NCI-H2107 treated with DMSO at 0.1 percent for 48 hours (cell line): ENCODE results near the gene WWOX.

ENCODE experiments used
- DNase-seq: peaks from one replicate; lab custom pipeline; 2025; ENCODE audit not compliant: unreplicated experiment; lab: John Stamatoyannopoulos, UW

The WWOX gene

DNA sequence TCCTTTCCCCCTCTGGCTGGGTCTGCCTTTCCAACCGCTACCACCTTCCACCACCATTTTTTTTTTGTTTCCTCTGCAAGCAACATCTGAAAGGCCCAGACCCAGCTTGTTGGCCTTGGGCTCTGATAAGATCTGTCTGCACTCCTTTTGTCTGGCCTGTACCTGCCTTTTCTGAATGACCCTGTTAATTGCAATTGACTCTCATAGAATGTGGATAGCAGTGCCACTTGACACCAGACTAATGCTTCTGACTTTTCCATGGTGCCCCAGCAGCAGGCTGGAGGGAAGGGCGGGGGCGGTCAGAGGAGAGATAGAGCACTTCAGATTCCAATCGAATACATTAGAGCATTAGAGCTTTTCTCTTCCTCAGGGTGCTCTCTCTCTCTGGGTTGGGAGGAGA, 538.9 kb downstream of the WWOX start:
- no peak for DNase-seq

DNA sequence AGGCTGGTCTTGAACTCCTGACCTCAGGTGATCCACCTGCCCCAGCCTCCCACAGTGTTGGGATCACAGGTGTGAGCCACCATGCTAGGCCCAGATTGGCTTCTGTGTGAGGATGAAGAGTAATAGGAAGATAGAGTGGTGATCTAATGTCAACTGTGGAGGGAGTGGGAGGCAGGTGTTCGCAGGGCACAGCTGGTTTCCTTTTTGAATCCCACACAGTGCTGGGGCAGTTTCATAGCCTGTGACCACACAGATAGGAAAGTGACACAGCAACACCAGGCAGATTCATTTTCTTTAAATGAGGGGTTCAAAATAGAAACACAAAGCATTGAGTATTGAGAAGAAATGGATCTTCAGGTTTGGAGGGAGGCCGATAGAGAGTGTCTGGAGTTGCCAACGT, 540.3 kb downstream of the WWOX start:
- no peak for DNase-seq

DNA sequence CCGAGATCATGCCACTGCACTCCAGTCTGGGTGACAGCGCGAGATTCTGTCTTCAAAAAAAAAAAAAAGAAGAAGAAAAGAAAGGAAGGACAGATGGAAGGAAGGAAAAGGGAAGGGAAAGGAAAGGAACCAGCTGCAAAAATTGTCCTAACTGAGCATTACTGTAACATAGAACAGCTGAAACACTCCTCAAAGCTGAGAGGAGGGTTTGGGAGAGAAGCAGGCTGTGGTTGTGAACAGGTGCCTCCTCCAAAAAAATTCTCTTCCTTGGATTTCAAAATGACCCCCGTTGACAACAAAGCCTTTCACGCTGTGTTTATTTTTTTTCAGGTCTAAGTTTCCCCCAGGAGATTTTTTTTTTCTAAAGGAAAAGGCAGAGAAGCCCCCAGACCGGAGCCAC, 541.4 kb downstream of the WWOX start:
- DNase-seq, result no peak

DNA sequence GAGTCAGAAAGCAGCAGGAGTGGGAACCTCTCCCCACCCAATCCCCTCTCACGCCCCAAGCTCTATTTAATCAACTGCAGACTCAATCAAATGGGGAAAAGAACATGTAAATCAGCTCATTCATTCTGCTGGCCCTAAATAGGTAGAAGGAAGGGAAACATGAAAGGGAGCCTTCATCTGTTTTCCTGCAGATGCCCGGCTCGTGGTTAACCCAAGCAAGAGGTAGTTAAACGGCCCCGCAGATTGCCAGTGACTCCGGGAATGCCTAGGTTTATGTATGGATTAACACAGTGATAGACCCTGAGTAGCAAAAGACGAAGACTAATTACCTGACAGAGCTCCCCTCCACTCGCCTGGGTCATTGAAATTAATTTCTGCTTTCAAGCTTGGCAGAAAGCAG, 542.0 kb downstream of the WWOX start:
- no peak for DNase-seq

DNA sequence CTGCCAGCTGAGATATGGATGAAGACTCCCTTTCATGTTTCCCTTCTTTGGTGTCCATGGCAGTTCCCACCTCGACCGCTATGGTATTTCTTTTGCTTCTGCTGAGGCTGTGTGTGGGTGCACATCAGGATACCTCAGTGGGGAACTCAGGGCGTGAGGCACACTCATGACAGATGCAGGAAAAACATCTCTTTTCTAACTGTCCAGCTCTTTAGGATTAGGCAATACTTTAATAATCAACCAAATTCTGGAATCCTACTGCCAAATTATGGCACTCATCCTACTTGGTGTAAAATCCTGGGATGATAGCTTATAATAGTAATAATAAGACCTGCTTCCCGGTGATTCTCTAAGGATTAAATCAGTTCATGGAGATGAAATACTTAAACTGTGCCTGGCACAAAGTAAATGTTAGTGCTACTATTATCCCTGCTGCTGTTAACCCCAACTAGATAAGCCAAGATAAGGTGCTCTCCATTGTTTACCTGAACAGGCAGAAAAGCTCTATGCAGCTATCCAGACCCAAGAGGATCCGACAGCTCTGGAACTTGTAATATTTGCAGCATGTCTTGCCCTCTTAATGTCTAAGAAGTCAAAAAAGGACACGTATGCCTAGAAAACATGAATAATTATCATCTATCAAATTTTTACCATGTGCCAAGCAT, 543.3 kb downstream of the WWOX start:
- DNase-seq, result no peak

DNA sequence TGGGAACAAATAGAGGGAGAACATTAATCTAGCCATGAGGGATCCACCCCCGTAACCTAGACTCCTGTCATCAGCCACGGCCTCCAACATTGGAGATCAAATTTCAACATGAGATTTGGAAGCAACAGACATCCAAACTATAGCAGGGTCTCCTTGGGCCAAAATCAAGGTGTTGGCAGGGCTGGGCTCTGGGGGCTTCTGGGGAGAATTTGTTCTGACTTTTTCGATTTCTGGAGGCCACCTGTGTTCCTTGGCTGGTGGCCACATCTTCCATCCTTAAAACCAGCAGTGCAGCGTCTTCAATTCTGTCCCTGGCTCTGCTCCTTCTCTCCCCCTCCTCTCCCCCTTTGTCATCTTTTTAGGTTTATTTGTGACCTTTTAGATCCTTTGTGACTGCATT, 546.2 kb downstream of the WWOX start:
- DNase-seq, result no peak

DNA sequence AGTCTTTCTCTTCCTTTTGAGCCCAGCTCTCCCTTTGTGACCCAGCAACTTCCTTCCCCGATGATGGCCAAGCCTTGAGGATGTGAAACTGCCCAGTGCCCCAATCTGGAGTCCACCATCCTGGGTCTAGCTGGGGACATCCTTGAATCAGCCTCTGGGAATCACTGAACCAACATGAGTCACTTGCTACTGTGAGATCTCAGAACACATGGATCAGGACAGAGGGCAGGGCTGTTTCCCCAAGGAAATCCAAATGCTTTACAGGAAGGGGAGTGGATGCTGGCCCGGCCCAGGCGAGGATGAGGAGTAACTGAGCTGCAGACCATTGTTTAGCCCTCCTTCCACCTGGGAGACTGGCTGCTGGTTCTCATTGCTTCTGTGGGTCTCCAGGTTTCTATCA, 547.6 kb downstream of the WWOX start:
- no peak for DNase-seq

DNA sequence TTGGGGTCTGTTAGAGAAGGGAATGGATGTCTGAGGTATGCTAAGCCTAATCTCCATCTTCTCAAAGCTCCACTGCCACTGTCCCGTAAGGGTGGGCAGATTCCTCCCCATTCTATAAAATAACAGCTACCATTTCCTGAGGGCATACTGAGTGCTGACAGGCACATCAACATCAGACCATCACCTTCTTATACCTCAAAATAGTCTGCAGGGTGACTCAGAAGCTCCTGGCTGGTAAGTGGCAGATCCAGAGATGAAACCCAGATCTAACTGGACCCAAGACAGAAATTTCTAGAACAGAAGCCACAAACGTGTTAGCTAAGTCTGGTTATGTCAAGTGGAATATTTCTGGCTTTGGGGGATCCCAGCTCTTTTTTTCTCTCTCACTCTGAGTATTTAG, 548.0 kb downstream of the WWOX start:
- no peak for DNase-seq

DNA sequence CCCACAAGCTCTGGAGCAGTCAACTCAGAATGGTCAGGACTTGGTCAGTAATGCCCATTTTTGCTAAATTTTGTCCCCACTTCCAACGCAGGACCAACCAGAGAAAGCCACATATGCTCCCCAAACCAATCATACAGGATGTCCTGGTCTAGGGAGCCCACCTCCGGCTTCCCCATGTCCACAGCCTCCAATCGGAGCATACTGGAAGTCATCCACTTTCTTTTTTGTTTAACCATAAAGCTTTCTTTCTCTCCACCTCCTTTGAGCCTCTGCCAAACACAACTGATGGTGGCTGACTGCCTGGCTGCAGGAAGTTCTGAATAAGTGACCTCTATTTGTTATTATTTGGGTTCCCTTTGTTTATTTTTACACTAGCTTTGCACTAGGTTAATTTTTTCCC, 549.1 kb downstream of the WWOX start:
- no peak for DNase-seq

DNA sequence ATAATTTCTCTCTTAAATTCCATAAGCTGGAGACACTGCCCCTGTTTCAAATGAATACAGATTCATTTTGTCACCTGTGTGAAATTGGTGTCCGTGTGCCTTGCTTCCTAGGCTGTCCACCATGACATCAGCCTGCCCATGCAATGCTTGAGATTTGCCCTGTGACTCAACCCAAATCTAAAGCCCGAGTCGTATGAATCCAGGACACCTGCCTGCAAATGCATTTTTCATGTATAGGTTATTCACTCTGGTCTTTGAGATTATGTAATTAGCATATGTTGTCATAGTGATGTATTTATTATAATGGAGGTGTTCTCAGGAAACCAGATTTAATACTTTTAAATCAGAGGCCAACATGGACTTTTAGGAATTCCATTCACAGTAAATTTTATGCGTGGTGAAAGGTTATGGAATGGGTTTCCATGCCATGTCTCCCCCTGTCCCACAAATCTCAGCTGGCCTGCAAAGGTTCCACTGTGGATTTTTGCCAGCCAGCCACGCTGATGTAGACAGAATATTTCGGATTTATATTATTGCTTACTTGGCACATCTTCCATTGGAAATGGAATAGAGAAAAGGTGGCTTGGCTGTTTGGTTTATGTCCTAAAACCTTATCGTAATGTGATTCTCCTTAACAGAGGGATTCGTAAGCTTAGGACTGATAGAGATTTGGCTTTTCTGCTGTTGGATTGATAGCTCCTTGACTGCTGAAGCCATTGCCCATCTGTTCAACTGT, 551.1 kb downstream of the WWOX start:
- no peak for DNase-seq

DNA sequence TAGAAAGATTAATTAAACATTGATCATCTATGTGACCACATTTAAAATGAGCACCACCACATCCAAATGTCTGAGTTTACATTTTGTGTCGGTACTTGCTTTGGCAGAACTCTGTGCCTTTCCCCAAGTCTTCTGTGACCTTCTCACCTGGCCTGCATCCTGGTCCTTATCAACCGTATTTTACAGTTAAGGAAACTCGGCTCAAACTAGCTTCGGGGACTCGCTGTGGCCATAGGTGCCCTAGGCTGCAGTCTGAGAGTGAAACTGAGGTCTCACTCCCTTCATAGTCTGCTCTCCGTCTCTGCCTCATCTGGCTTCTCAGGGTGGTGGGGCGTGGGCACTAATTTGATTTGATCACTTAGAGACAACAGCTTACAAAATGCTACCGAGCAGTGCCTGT, 555.5 kb downstream of the WWOX start:
- DNase-seq, result no peak

DNA sequence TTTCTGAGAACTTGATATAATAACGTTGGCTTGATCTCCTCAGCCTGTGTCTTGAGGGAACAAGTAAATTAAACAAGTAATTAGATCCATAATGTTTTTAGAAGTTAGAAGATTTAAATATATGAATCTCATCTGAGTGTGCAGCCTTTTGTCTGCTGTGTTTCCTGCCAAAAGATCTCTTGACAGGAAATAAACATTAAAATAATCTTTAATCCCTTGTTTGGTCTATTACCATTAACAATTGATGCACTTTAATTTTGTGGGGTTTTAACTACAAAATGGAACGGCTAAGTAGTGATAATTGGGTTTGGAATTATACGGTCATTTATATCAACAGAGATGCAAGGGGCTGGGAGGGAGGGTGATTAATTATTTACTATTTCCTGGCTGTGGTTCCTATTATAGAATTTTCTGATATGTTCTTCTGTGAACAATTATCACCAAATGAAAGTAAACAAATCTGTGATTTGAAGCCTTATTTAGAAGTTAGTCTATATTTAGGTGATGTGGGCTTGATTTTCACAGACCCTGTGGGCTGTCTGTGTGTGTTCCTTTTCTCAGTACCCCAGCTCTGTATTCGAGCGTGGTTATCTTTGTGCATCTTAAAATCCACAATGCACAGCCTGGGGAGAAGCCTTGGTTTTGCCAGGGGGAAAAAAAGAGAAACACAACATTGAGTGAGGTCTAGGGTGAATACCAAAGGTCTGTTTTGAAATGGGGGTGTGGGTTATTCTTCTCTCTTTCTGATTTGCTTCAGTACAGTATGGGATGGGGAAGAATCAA, 556.1 kb downstream of the WWOX start:
- no peak for DNase-seq

DNA sequence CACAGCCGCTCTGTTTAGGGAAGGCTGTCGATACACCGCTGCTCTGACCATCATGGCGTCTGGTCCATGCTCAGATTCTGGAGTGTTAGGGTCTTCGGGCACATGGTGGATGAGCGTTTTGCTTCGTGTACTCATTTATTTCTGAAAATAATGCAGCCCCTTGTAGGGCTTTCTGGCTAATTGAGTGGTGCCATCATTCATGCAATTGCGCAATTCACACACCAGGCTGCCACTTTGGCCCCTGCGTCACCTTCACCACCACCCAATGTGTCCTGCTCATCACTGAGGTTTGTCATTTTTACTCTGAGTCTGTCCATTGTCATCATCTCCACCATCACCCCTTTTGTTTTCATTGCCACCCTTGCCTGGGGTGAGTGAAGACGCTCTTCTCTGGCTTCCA, 557.4 kb downstream of the WWOX start:
- no peak for DNase-seq

DNA sequence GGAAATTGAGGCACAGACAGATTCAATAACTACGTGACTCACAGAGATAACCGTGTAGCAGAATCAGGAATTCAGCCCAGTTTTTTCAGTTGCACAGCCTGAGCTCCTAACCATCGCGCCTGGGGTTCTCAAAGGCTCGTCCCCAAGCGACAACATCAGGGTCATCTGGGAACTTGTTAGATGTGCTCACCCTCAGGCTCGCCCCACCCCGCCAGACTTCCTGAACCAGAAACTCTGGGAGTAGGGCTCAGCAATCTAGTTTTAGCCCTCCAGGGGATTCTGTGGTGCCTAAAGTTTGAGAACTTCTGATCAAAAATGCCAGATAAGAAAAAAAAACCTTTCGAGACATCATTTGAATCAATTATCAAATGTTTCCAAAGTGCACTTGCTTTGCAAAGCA, 559.8 kb downstream of the WWOX start:
- no peak for DNase-seq

DNA sequence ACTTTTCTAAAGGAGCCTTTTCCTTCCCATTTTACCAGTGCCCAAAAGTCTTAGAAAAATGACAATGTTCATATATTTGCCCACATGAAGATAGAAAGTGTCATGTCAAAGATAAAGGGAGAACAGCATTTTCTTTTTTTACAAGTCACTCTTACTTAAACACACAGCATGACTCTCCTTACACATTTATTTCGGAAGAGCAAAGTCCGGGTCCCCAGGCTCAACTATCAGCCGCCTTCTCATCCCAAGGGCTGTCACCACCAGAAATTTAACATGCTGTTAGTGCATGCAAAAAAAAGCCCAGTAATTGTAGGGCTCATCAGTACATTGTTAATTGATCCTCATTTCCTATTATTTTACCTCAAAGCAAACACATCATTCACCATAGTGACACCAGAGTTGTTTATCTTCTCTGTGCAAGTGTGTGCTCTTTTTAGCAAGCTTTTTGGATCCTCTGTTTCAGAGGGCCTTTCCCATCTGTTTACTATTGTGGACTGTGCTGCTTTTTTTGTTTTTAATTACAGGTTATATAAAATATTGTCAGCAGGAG, 560.3 kb downstream of the WWOX start:
- DNase-seq, result no peak

DNA sequence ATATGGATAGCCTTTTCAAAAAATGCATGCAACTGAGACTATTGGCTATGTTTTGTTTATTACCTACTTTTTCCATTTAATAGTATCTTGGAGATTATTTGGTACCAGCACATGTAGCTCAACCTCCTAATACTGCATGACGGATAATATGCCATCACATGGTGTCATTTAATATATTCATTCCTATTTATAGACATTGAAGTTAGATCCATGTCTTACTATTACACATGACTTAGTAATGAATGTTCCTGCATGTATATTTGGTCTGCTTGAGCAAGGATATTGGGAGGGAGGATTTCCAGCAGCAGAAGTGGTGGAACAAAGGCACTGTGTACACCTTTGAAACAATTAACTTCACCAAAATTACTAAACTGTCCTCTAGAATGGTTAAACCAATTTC, 561.3 kb downstream of the WWOX start:
- DNase-seq, result no peak

DNA sequence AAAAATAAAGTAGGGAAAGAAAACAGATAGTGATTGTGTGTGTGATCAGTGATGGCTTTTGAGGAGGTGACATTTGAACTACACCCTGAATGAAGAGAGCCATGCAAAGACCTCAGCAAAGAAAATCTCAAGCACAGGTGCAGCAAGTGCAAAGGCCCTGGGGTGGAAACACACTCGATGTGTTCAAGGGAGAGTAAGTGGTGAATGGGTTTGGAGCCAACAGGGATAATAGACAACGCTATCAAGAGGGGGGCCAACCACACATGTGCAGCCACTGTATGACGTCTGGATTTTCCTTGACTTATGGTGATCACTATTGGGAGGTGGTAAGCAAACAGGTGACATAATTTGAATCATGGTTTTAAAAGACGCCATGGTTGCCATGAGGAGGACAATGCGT, 564.2 kb downstream of the WWOX start:
- DNase-seq, result no peak

DNA sequence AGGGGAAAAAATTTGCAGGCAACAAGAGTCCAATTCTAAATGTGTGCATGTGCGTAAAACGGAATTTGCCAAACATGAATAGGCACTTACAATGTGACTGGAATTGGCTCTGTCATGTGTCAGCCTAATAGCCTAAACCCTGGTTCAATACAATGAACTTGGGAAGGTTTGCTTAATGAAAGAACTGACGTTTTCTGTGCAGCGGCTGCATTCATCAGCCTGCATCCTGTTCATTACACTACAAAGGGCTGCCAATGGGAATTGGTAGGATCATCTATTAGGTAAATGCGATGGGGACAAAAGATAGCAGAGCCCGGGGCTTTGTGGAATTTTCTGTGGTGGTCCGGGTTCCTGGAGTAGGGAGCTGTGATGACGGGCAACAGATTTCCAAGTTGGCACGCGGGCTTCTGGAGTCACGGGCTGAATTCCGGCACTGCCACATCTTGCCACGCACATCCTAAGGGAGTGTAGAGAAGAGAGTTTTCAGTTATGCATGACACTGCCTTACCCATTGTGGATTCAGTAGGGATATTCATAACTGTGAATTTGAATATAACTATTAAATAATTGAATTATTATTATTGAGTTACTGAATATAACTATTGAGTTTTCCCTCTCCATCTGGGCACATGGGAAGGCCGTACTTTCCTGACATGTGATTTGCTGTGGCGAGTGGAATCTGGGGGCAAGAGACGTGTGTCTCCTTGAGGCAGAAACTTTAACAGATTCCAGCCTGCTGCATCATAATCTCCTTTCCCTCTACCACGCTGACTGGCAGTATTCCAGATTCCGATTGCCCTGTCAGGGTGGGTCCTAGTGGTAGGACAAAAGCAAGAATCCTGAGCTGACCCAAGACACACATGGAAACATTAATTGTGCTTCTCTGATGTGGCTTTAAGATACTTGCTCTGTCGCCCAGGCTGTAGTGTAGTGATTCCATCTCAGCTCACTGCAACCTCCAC, 565.6 kb downstream of the WWOX start:
- no peak for DNase-seq

DNA sequence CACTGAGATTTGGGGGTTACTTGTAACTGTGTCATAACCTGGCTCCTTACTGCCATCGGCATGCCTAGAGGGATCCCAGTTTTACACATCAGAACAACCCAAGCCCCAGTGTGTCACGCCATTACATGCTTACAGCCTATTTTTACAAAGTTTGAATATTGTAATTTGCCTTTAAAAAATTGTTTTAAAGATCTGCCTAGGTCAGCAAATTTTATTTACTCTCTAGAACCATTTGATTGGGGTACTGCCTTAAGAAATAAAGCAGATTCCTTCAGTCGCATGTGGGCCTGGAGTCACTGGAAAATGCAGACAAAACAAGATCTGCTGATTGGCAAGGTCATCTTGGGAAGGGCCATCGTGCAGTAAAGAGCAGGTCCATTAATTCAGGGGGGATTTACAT, 566.9 kb downstream of the WWOX start:
- DNase-seq, result no peak

DNA sequence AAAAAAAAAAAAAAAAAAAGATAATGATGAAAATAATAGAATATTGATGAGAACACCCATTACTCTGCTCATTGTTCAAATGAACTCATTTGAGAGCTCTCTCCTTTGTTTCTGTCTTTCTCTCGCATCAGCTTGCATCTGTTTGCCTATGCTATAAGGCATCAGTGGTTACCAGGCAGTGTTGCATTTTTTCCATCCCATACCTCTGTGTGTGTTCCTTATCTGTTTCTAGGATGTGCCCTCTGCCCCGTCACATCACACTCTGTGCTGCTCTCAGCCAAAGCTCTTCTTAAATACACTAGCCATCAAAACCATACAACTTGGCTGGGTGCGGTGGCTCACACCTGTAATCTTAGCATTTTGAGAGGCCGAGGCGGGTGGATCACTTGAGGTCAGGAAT, 568.2 kb downstream of the WWOX start:
- DNase-seq, result no peak

DNA sequence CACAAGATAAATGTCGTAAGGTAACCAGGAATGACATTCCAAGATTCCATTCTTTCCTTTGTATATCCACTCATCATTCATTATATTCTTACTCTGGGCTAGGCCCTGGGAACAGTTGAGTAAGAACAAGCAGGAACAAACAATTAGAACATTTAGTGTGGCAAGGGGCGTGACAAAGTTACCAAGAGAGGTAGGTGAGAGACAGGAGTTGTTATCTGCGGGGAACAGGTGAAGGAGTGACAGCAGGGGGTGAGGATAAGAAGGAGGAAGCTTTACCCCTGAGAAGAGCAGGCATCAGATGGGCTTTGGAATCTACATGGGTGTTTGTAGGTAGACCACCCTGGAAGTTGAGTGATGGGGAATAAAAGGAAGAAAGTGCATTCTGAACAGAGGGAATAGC, 568.9 kb downstream of the WWOX start:
- DNase-seq, result no peak
